Measurements from ENCODE around the gene KSR1.

- TF ChIP-seq CTCF (IDR thresholded peaks at IDR 0.05) (no peak), POLR2AphosphoS5 (IDR thresholded peaks at IDR 0.05; ENCODE audit: low read depth, low read length) (no peak), TCF7L2 (IDR thresholded peaks at IDR 0.05; ENCODE audit: low read depth, low read length) (no peak), SIN3A (IDR thresholded peaks at IDR 0.05; ENCODE audit: borderline replicate concordance, insufficient read depth, low read depth, low read length) (no peak)
- TF ChIP-seq, protein P1, sequence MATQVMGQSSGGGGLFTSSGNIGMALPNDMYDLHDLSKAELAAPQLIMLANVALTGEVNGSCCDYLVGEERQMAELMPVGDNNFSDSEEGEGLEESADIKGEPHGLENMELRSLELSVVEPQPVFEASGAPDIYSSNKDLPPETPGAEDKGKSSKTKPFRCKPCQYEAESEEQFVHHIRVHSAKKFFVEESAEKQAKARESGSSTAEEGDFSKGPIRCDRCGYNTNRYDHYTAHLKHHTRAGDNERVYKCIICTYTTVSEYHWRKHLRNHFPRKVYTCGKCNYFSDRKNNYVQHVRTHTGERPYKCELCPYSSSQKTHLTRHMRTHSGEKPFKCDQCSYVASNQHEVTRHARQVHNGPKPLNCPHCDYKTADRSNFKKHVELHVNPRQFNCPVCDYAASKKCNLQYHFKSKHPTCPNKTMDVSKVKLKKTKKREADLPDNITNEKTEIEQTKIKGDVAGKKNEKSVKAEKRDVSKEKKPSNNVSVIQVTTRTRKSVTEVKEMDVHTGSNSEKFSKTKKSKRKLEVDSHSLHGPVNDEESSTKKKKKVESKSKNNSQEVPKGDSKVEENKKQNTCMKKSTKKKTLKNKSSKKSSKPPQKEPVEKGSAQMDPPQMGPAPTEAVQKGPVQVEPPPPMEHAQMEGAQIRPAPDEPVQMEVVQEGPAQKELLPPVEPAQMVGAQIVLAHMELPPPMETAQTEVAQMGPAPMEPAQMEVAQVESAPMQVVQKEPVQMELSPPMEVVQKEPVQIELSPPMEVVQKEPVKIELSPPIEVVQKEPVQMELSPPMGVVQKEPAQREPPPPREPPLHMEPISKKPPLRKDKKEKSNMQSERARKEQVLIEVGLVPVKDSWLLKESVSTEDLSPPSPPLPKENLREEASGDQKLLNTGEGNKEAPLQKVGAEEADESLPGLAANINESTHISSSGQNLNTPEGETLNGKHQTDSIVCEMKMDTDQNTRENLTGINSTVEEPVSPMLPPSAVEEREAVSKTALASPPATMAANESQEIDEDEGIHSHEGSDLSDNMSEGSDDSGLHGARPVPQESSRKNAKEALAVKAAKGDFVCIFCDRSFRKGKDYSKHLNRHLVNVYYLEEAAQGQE (IDR thresholded peaks at IDR 0.05; ENCODE audit: insufficient read depth in 1 of 2, low read depth in 2 of 2, low read length in 1 of 2), result no peak
Observed at GRCh38 chr17:27518048-27518447, 61.8 kb downstream of the KSR1 start.

Measured in Panc1 (cell line).